K562 (cell line): Measurements from ENCODE around the gene PTPN12. TPM values are rescaled to one million over a fixed set of nuclear protein-coding genes. Genes with fewer than 3 reads are reported as not detected.

Experiments used
- ARHGAP35 ChIP-seq: fragments of 450-650 bp; IDR thresholded peaks from 2 replicates; pipeline ENCODE4 v1.6.1; 2018; ENCODE audit not compliant: partially characterized antibody
- CBX2 ChIP-seq: fragments of 200-600 bp; sonication (generic); IDR thresholded peaks from one replicate; pipeline ENCODE4 v1.6.1; 2012; ENCODE audit warnings: mild to moderate bottlenecking, low read length, inconsistent platforms; ENCODE audit not compliant: insufficient read depth, poor library complexity, severe bottlenecking
- CHD2 ChIP-seq: IDR thresholded peaks from 2 replicates; pipeline ENCODE4 v1.6.1; 2011; ENCODE audit warnings: low read depth, low read length
- GTF2F1 ChIP-seq: IDR thresholded peaks from 2 replicates; pipeline ENCODE4 v1.6.1; 2011; ENCODE audit warnings: low read depth, low read length, improper control_type of control experiment
- HIVEP1 ChIP-seq: fragments of 250-450 bp; sonication (Bioruptor Pico); IDR thresholded peaks from 2 replicates; pipeline ENCODE4 v1.4.0; 2020; ENCODE audit warnings: mild to moderate bottlenecking
- KDM5B ChIP-seq: fragments of 200-600 bp; sonication (generic); IDR thresholded peaks from 2 replicates; pipeline ENCODE4 v1.6.1; 2012; ENCODE audit warnings: low read depth, mild to moderate bottlenecking, moderate library complexity, low read length, control low read depth, inconsistent platforms; ENCODE audit not compliant: insufficient replicate concordance
- KLF6 ChIP-seq: fragments of 250-450 bp; sonication (Bioruptor Pico); IDR thresholded peaks from 2 replicates; pipeline ENCODE4 v1.4.0; 2020; ENCODE audit warnings: mild to moderate bottlenecking, moderate library complexity, borderline replicate concordance
- MTA1 ChIP-seq: fragments of 450-650 bp; IDR thresholded peaks from 2 replicates; pipeline ENCODE4 v1.6.1; 2017; ENCODE audit warnings: borderline replicate concordance
- PHF20 ChIP-seq: fragments of 450-650 bp; IDR thresholded peaks from 2 replicates; pipeline ENCODE4 v1.6.1; 2018; ENCODE audit not compliant: partially characterized antibody
- RBM22 ChIP-seq: fragments of 200-400 bp; formaldehyde crosslinking; IDR thresholded peaks from 2 replicates; pipeline ENCODE4 v1.6.1; 2018; ENCODE audit warnings: low read length, low read depth; ENCODE audit not compliant: poor library complexity, severe bottlenecking
- SFPQ ChIP-seq: fragments of 200-400 bp; formaldehyde crosslinking; IDR thresholded peaks from 2 replicates; pipeline ENCODE4 v1.6.1; 2017; ENCODE audit warnings: mild to moderate bottlenecking, low read depth, low read length, moderate library complexity
- TAF1 ChIP-seq: IDR thresholded peaks from 2 replicates; pipeline ENCODE4 v1.6.1; 2011; ENCODE audit warnings: mild to moderate bottlenecking, low read length, moderate library complexity; ENCODE audit not compliant: insufficient read depth, control insufficient read depth, severe bottlenecking; ENCODE audit errors: extremely low read depth
- VEZF1 ChIP-seq: fragments of 200-800 bp; sonication (Bioruptor generic); IDR thresholded peaks from 2 replicates; pipeline ENCODE4 v1.6.1; 2017; ENCODE audit warnings: missing genetic modification characterization, missing compliant biosample characterization
- ZFP30 ChIP-seq: fragments of 250-450 bp; sonication (Bioruptor Pico); IDR thresholded peaks from 2 replicates; pipeline ENCODE4 v1.8.0; 2022; ENCODE audit warnings: moderate library complexity, mild to moderate bottlenecking, inconsistent platforms, borderline replicate concordance
- ZNF124 ChIP-seq: sonication (generic); formaldehyde crosslinking; IDR thresholded peaks from 2 replicates; pipeline ENCODE4 v1.8.1; 2022; ENCODE audit warnings: missing genetic modification reagents
- polyA plus RNA-seq, 8 experiments: library from polyadenylated mRNA; depleted of rRNA in 4 of 8; stranded (reverse) in 5 of 8; unstranded in 3 of 8; fragments of >200 nt; fragmentation: Nextera tagmentation in 2 of 8; fragmentation: Illumina TruSeq in 1 of 8; extraction: Ambion mirVana in 2 of 8; extraction: Trizol in 1 of 8; gene quantifications; 2 replicates each; pipeline versions ENCODE4 v1.2.1 to v1.2.3, GENCODE V29; 2011 to 2014; ENCODE audit warnings: inconsistent platforms in 1 of 8, missing spikeins in 1 of 8
- total RNA-seq, 7 experiments: library from RNA; depleted of rRNA in 6 of 7; stranded (reverse); fragments of >200 nt in 6 of 7; fragmentation: Illumina TruSeq in 2 of 7; extraction: Trizol in 2 of 7; gene quantifications; 2 replicates each; pipeline versions ENCODE4 v1.2.1 to v1.2.3, GENCODE V29; 2011 to 2021; ENCODE audit warnings: low replicate concordance in 1 of 7

Gene PTPN12
- total and polyA plus RNA-seq, 9 of the 15 experiments (the other 6 are each of a cell fraction or from before 2014, with no cell fraction given): 15.3 to 79.8 (median 26.6) TPM

DNA sequence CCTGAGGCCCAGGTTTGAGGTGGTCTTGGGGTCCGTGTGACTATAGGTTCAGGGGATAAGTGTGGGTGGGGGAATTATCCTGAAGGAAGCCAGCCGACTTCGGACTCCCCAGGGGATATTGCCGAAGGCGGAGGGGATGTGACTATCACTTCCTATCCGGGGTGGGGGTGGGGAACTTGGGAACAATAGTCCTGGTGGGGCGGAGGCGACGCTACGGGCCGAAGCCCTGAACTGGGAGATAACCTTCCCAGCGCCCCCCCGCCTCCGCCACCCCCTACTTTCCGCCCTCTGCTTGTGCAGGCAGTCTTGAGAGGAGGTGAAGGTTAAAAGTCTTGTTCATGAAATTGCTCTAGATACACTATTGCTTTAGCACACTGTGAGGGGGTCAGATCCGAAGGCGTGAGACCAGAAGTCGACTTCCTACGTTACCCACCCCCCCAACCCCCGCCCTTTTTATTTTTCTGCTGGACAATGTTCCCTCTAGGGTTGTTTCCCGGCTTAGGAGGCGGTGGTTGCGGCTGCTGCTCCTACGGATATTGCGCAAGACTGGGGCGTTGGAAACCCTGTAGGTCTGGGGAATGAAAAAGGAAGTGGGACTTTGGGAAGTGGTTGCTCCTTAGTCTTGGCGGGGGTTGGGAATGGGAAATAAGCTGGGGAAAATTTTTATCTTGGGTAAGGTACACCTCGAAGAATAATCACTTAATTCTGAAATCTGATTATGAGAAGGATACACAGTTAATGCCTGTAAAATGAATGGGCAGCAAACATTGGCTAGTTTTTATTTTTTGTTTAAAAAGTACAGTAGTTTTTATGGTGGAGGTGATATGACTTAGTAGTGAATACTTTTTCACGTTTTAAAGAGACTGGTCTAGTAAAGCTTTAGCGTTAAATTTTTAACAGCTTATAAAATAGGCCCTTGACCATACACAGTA, 1.5 kb downstream of the PTPN12 start (continued):
- TF ChIP-seq ZNF124 (CRISPR knock-in tag) (no peak), SFPQ (no peak), PHF20 (no peak), VEZF1 (CRISPR knock-in tag) (peak; percentile 96), TAF1 (peak; percentile 30), MTA1 (0 out of 2 replicates have a peak, but pooled peaks have one; percentile 51), KLF6 (0 out of 2 replicates have a peak, but pooled peaks have one; percentile 26), ARHGAP35 (no peak), ZFP30 (no peak), CBX2 (no peak), KDM5B (peak; percentile 30), HIVEP1 (CRISPR knock-in tag) (no peak), RBM22 (no peak), GTF2F1 (no peak), CHD2 (peak; percentile 25; the same call in 1 of the 2 replicates)
